Small intestine (tissue), 7 donors: ENCODE results near the gene VSNL1. TPM values are rescaled to one million over a fixed set of nuclear protein-coding genes. Genes with fewer than 3 reads are reported as not detected.
A peak's percentile ranks its signal among the peaks of the same experiment; 100 is the strongest.

Experiments used
- DNase-seq, 2 donors: peaks; one replicate each; pipeline versions ENCODE4 v3.0.0 to v3.0.0-alpha.2; 2013
- FAIRE-seq: peaks from 2 replicates; lab custom pipeline; 2012; peaks lifted over from hg19 to GRCh38; lab: Jason Lieb, UNC
- H3K27ac ChIP-seq, 3 donors: one replicate each; pipeline ENCODE4 v1.5.1; 2013; ENCODE audit warnings: low read length in 2 of 3, mild to moderate bottlenecking in 2 of 3, control low read depth in 1 of 3, inconsistent platforms in 1 of 3, low read depth in 1 of 3, moderate library complexity in 1 of 3
- H3K27me3 ChIP-seq, 3 donors: one replicate each; pipeline ENCODE4 v1.6.1; 2013; ENCODE audit warnings: low read length in 3 of 3, inconsistent platforms in 1 of 3; ENCODE audit not compliant: control insufficient read depth in 3 of 3, insufficient read depth in 3 of 3
- H3K36me3 ChIP-seq, 3 donors: one replicate each; pipeline ENCODE4 v1.6.1; 2013; ENCODE audit warnings: low read length in 3 of 3, inconsistent platforms in 1 of 3, low read depth in 1 of 3, mild to moderate bottlenecking in 1 of 3, moderate library complexity in 1 of 3; ENCODE audit not compliant: control insufficient read depth in 3 of 3, insufficient read depth in 2 of 3
- H3K4me1 ChIP-seq, 3 donors: one replicate each; pipeline ENCODE4 v1.6.1; 2013; ENCODE audit warnings: low read length in 2 of 3, inconsistent platforms in 1 of 3, low read depth in 1 of 3, mild to moderate bottlenecking in 1 of 3, moderate library complexity in 1 of 3; ENCODE audit not compliant: control insufficient read depth in 3 of 3, insufficient read depth in 2 of 3
- H3K4me3 ChIP-seq, 3 donors: one replicate each; pipeline ENCODE4 v1.5.1; 2013; ENCODE audit warnings: low read length in 3 of 3, control low read depth in 1 of 3, inconsistent platforms in 1 of 3, low read depth in 1 of 3, mild to moderate bottlenecking in 1 of 3, moderate library complexity in 1 of 3
- H3K9me3 ChIP-seq, 2 donors: one replicate each; pipeline ENCODE4 v1.6.1; 2013; ENCODE audit warnings: low read depth in 1 of 2, low read length in 1 of 2; ENCODE audit not compliant: control insufficient read depth in 2 of 2, insufficient read depth in 1 of 2
- WGBS, 3 donors: extraction: QIAGEN DNeasy Blood & Tissue Kit; methylation state at CpG; one replicate each; pipeline ENCODE4 v1.1.7; 2013; 5-methylcytosine and 5-hydroxymethylcytosine counted together
- polyA plus RNA-seq, 4 donors: library from polyadenylated mRNA; stranded (reverse) in 3 of 4; unstranded in 1 of 4; fragments of 200-250 nt in 3 of 4; fragments of 120-200 nt in 1 of 4; gene quantifications; one replicate each; pipeline versions ENCODE4 v1.2.1 to v1.2.3, GENCODE V29; 2013
- donor health status: healthy with polysubstance abuse.
- donor health status: control.
- donor health status: control.
- donor health status: Bipolar disorder and iron deficiency.
- donor health status: healthy.

Gene VSNL1
- polyA plus RNA-seq, 4 donors, result 0.07 to 0.54 (median 0.16) TPM; not detected in 1

- H3K4me3 ChIP-seq, result no peak overlapping the region
- no peaks in the 10 kb centered on the region for H3K9me3 ChIP-seq
- WGBS, 3 donors, result 16 to 28% (median 20%) methylated on average over 5 of the region's 5 CpGs
- H3K36me3 ChIP-seq, result no peaks in the 10 kb centered on the region
- H3K27me3 ChIP-seq, result peaks cover 0 to 24% (median 10%) of the 10 kb centered on the region in 3 donors
- FAIRE-seq (peak; percentile 47), DNase-seq (no peak)
- peaks cover 0 to 5% (median 0%) of the 10 kb centered on the region in 3 donors for H3K4me1 ChIP-seq
- no peak overlapping the region for H3K27ac ChIP-seq
These were observed 5.5 kb downstream of the VSNL1 start for GRCh38 chr2:17545680-17546613.

- FAIRE-seq (no peak), DNase-seq (no peak)
- H3K4me3 ChIP-seq, result no peak overlapping the region
- no peaks in the 10 kb centered on the region for H3K4me1 ChIP-seq
- peaks cover 0 to 13% (median under 1%) of the 10 kb centered on the region in 3 donors for H3K27me3 ChIP-seq
- WGBS, 3 donors, result 20 to 59% (median 32%) methylated on average over 2 of the region's 2 CpGs
- no peak overlapping the region for H3K27ac ChIP-seq
- no peaks in the 10 kb centered on the region for H3K36me3 ChIP-seq
- H3K9me3 ChIP-seq, result no peaks in the 10 kb centered on the region
These were observed 6.7 kb downstream of the VSNL1 start for GRCh38 chr2:17547237-17547636.

- H3K4me1 ChIP-seq, result no peaks in the 10 kb centered on the region
- 30 to 52% (median 42%) methylated on average over 5 of the region's 5 CpGs for WGBS, 3 donors
- no peak for DNase-seq
- peaks cover 0 to 8% (median 0%) of the 10 kb centered on the region in 3 donors for H3K27me3 ChIP-seq
- H3K9me3 ChIP-seq, result no peaks in the 10 kb centered on the region
- no peak overlapping the region for H3K4me3 ChIP-seq
- H3K36me3 ChIP-seq, result no peaks in the 10 kb centered on the region
- FAIRE-seq, result no peak
- H3K27ac ChIP-seq, result no peak overlapping the region
These were observed 7.2 kb downstream of the VSNL1 start for GRCh38 chr2:17547737-17548136.

DNA sequence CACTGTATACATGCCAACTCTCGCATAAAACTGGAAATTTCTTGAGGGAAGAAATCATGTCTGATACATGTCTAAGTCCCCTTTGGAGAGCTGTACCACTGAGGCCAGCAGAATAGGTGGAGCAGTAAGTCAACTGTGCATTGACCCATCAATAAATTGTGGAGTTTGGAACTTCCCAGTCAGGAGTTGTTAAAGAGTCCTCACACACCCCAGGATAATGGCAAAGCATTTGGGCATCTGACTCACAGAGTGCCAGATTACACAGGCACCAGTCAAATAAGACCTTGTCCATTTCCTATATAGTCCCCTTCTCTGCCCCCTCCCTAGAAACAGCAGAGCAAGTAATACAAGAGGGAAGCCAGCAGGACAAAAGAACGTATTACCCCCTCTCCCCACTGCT is 10.4 kb downstream of the VSNL1 start:
- no peak for DNase-seq
- no peak overlapping the region for H3K4me3 ChIP-seq
- no peaks in the 10 kb centered on the region for H3K27me3 ChIP-seq
- FAIRE-seq, result no peak
- WGBS, 3 donors, result 83 to 89% (median 87%) methylated on average over 2 of the region's 2 CpGs
- H3K9me3 ChIP-seq, result no peaks in the 10 kb centered on the region
- no peaks in the 10 kb centered on the region for H3K4me1 ChIP-seq
- H3K27ac ChIP-seq, result no peak overlapping the region
- H3K36me3 ChIP-seq, result no peaks in the 10 kb centered on the region

DNA sequence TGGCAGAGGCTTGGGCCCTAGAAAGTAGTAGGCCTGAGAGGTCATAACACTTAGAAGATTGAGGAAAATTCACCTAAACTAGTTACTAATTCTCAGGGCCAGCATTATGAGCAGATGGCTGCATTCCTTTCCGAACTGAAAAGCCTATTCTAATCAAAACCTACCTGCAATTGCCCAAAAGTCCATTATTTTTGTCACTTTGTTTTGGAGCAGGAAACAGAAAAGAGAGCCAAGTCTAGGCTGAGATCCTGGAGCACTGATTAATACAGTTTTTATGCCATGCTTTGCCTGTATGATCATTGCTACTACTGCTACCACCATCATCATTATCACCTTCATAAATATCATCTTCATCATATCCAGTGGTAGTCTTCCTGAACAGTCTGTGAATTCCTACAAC is 14.7 kb downstream of the VSNL1 start:
- WGBS, 3 donors, result 80 to 86% (median 86%) methylated on average over 1 of the region's 1 CpG
- H3K27me3 ChIP-seq, result no peaks in the 10 kb centered on the region
- H3K27ac ChIP-seq, result no peak overlapping the region
- H3K9me3 ChIP-seq, result no peaks in the 10 kb centered on the region
- H3K4me1 ChIP-seq, result peaks cover 0 to 4% (median 0%) of the 10 kb centered on the region in 3 donors
- no peaks in the 10 kb centered on the region for H3K36me3 ChIP-seq
- DNase-seq (no peak), FAIRE-seq (no peak)
- H3K4me3 ChIP-seq, result no peak overlapping the region

- DNase-seq, result peak; percentile 11 to 29
- 16 to 43% (median 40%) methylated on average over 5 of the region's 5 CpGs for WGBS, 3 donors
These were observed 17.1 kb downstream of the VSNL1 start for GRCh38 chr2:17557596-17557995.

DNA sequence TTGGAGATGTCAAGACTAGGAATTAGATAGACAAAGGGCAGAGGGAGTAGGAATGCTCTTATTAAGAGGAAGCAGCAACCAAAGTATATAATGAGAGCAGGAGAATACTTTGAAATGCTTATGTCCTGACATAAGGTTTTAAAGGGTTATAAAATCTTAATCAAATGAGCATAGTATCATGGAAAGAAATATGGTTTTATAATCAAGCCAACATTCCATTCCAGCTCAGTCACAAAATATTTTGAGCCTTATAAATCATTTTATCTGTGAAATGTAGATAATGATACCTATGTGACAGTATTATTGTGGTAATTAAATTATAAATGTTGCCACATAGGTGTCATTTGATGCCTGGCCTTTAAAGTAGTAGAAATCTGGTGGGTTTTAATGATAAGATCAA is 17.6 kb downstream of the VSNL1 start:
- DNase-seq (peak; percentile 39 to 52), FAIRE-seq (no peak)
- H3K9me3 ChIP-seq, result no peaks in the 10 kb centered on the region
- H3K4me3 ChIP-seq, result no peak overlapping the region
- no peaks in the 10 kb centered on the region for H3K36me3 ChIP-seq
- peaks cover 0 to 4% (median 0%) of the 10 kb centered on the region in 3 donors for H3K4me1 ChIP-seq
- H3K27me3 ChIP-seq, result peaks cover 0 to 2% (median 0%) of the 10 kb centered on the region in 3 donors
- H3K27ac ChIP-seq, result peak overlapping the region in 1 of 3 donors; percentile 32

More at GRCh38 chr2:17557596-17557995, 17.1 kb downstream of the VSNL1 start:
- no peaks in the 10 kb centered on the region for H3K9me3 ChIP-seq
- H3K27me3 ChIP-seq, result peaks cover 0 to 2% (median 0%) of the 10 kb centered on the region in 3 donors
- no peak for FAIRE-seq
- peak overlapping the region in 1 of 3 donors; percentile 32 for H3K27ac ChIP-seq
- H3K36me3 ChIP-seq, result no peaks in the 10 kb centered on the region
- no peak overlapping the region for H3K4me3 ChIP-seq
- peaks cover 0 to 4% (median 0%) of the 10 kb centered on the region in 3 donors for H3K4me1 ChIP-seq

- FAIRE-seq, result no peak
- 88 to 89% (median 88%) methylated on average over 3 of the region's 3 CpGs for WGBS, 3 donors
These were observed 18.4 kb downstream of the VSNL1 start for GRCh38 chr2:17558878-17559277.

More at GRCh38 chr2:17558878-17559277, 18.4 kb downstream of the VSNL1 start:
- no peak overlapping the region for H3K27ac ChIP-seq
- H3K4me1 ChIP-seq, result peaks cover 0 to 4% (median 0%) of the 10 kb centered on the region in 3 donors
- H3K9me3 ChIP-seq, result no peaks in the 10 kb centered on the region
- H3K4me3 ChIP-seq, result no peak overlapping the region
- H3K36me3 ChIP-seq, result no peaks in the 10 kb centered on the region
- H3K27me3 ChIP-seq, result peaks cover 0 to 2% (median 0%) of the 10 kb centered on the region in 3 donors
- DNase-seq, result no peak
